Measurements from ENCODE around the gene ATRNL1. TPM values are rescaled to one million over a fixed set of nuclear protein-coding genes. Genes with fewer than 3 reads are reported as not detected.
A peak's percentile ranks its signal among the peaks of the same experiment; 100 is the strongest.

ATRNL1 gene
- total RNA-seq, 1 experiment from 2014 or later: 0.47 TPM

- DNase-seq (ENCODE audit: low read depth): no peak
Measured at GRCh38 chr10:115944538-115944937, 851.4 kb downstream of the ATRNL1 start.

GRCh38 chr10:115945701-115946445, 852.7 kb downstream of the ATRNL1 start:
- DNase-seq (ENCODE audit: low read depth): no peak

- DNase-seq (ENCODE audit: low read depth): peak; percentile 54
Measured at GRCh38 chr10:115947104-115947503, 853.9 kb downstream of the ATRNL1 start.

GRCh38 chr10:115948465-115948864, 855.3 kb downstream of the ATRNL1 start:
- no peak for DNase-seq (ENCODE audit: low read depth)

- no peak for DNase-seq (ENCODE audit: low read depth)
Measured at GRCh38 chr10:115949282-115949844, 856.2 kb downstream of the ATRNL1 start.

GRCh38 chr10:115950320-115950719, 857.2 kb downstream of the ATRNL1 start:
- no peak for DNase-seq (ENCODE audit: low read depth)

- no peak for DNase-seq (ENCODE audit: low read depth)
Measured at GRCh38 chr10:115951242-115951641, 858.1 kb downstream of the ATRNL1 start.

GRCh38 chr10:115953281-115953680, 860.1 kb downstream of the ATRNL1 start:
- no peak for DNase-seq (ENCODE audit: low read depth)

GRCh38 chr10:115953968-115954367, 860.8 kb downstream of the ATRNL1 start:
- DNase-seq (ENCODE audit: low read depth): no peak

- peak; percentile 72 for DNase-seq (ENCODE audit: low read depth)
Measured at GRCh38 chr10:115956225-115957011, 863.3 kb downstream of the ATRNL1 start.

GRCh38 chr10:115957012-115957399, 863.8 kb downstream of the ATRNL1 start:
- DNase-seq (ENCODE audit: low read depth): no peak

- DNase-seq (ENCODE audit: low read depth): no peak
Measured at GRCh38 chr10:115957786-115958442, 864.7 kb downstream of the ATRNL1 start.

- DNase-seq (ENCODE audit: low read depth): peak; percentile 45
Measured at GRCh38 chr10:115963848-115964247, 870.7 kb downstream of the ATRNL1 start.

GRCh38 chr10:115964827-115965226, 871.7 kb downstream of the ATRNL1 start:
- DNase-seq (ENCODE audit: low read depth): no peak

- DNase-seq (ENCODE audit: low read depth): no peak
Measured at GRCh38 chr10:115965376-115965775, 872.2 kb downstream of the ATRNL1 start.

- DNase-seq (ENCODE audit: low read depth): no peak
Measured at GRCh38 chr10:115968236-115968635, 875.1 kb downstream of the ATRNL1 start.

- no peak for DNase-seq (ENCODE audit: low read depth)
Measured at GRCh38 chr10:115969591-115969990, 876.4 kb downstream of the ATRNL1 start.

GRCh38 chr10:115971921-115972320, 878.8 kb downstream of the ATRNL1 start:
- no peak for DNase-seq (ENCODE audit: low read depth)

GRCh38 chr10:115972426-115972825, 879.3 kb downstream of the ATRNL1 start:
- DNase-seq (ENCODE audit: low read depth): no peak

GRCh38 chr10:115974351-115974750, 881.2 kb downstream of the ATRNL1 start:
- DNase-seq (ENCODE audit: low read depth): no peak

- no peak for DNase-seq (ENCODE audit: low read depth)
Measured at GRCh38 chr10:115974816-115975430, 881.8 kb downstream of the ATRNL1 start.

Measured in HT1080 (cell line).